ENCODE results near the gene OR52E1.

The OR52E1 gene

GRCh38 chr11:5118893-5119292, 49.5 kb downstream of the OR52E1 start:
- DNase-seq, result no peak

Data from activated effector memory CD4-positive, alpha-beta T cell treated with anti-CD3 and anti-CD28 coated beads, Interleukin-2, amount 50 U/mL, for 16 hours (primary cell).